Neutrophil (primary cell): ENCODE data around the gene EDA.

Experiments used
- H3K27ac ChIP-seq: fragments of 200-600 bp; sonication (generic); 2 replicates; pipeline ENCODE4 v1.5.1; 2016; ENCODE audit warnings: mild to moderate bottlenecking, moderate library complexity
- H3K27me3 ChIP-seq: fragments of 200-600 bp; sonication (generic); 2 replicates; pipeline ENCODE4 v1.6.0; 2016; ENCODE audit warnings: mild to moderate bottlenecking
- H3K36me3 ChIP-seq: fragments of 200-600 bp; sonication (generic); 2 replicates; pipeline ENCODE4 v1.5.1; 2017
- H3K4me1 ChIP-seq, 2 experiments: fragments of 200-600 bp in 1 of 2; sonication (generic) in 1 of 2; 1 replicate in 1 of 2; 2 replicates in 1 of 2; pipeline versions ENCODE4 v1.5.1 to v1.6.1; 2013 to 2016; ENCODE audit warnings: low read depth in 1 of 2, low read length in 1 of 2, mild to moderate bottlenecking in 1 of 2, moderate library complexity in 1 of 2; ENCODE audit not compliant: control insufficient read depth in 1 of 2, insufficient read depth in 1 of 2
- H3K4me3 ChIP-seq, 2 experiments: fragments of 200-600 bp in 1 of 2; sonication (generic) in 1 of 2; 1 replicate in 1 of 2; 2 replicates in 1 of 2; pipeline ENCODE4 v1.5.1; 2013 to 2016; ENCODE audit warnings: low read depth in 1 of 2, low read length in 1 of 2, mild to moderate bottlenecking in 1 of 2, moderate library complexity in 1 of 2
- H3K9me3 ChIP-seq: fragments of 200-600 bp; sonication (generic); 2 replicates; pipeline ENCODE4 v1.5.1; 2016
- TF ChIP-seq, protein P1 (sequence below): fragments of 200-600 bp; sonication (generic); IDR thresholded peaks from 2 replicates; pipeline ENCODE4 v1.5.1; 2016; ENCODE audit warnings: antibody characterized with exemption

The EDA gene

DNA sequence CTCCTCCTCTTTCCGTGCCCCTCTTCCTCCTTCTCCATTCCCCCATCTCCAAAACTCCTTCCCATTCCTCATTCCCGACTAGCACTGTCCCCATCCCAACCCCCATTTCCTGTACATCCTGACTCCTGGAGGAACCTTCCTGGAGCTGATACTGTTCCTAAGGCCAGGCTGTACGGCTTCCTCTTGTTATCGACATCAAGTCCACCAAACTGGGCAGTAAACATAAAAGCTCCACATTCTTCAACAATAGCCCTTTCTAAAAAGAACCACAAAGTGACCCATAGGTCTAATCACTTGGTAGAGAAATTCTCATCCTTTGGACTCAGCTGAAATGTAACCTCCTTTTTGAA is 410.9 kb downstream of the EDA start:
- H3K36me3 ChIP-seq, result no peaks in the 10 kb centered on the region
- TF ChIP-seq, protein P1, sequence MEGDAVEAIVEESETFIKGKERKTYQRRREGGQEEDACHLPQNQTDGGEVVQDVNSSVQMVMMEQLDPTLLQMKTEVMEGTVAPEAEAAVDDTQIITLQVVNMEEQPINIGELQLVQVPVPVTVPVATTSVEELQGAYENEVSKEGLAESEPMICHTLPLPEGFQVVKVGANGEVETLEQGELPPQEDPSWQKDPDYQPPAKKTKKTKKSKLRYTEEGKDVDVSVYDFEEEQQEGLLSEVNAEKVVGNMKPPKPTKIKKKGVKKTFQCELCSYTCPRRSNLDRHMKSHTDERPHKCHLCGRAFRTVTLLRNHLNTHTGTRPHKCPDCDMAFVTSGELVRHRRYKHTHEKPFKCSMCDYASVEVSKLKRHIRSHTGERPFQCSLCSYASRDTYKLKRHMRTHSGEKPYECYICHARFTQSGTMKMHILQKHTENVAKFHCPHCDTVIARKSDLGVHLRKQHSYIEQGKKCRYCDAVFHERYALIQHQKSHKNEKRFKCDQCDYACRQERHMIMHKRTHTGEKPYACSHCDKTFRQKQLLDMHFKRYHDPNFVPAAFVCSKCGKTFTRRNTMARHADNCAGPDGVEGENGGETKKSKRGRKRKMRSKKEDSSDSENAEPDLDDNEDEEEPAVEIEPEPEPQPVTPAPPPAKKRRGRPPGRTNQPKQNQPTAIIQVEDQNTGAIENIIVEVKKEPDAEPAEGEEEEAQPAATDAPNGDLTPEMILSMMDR, result no peak
- no peaks in the 10 kb centered on the region for H3K4me1 ChIP-seq
- no peak overlapping the region for H3K4me3 ChIP-seq
- no peaks in the 10 kb centered on the region for H3K9me3 ChIP-seq
- H3K27ac ChIP-seq, result no peak overlapping the region
- no peaks in the 10 kb centered on the region for H3K27me3 ChIP-seq

DNA sequence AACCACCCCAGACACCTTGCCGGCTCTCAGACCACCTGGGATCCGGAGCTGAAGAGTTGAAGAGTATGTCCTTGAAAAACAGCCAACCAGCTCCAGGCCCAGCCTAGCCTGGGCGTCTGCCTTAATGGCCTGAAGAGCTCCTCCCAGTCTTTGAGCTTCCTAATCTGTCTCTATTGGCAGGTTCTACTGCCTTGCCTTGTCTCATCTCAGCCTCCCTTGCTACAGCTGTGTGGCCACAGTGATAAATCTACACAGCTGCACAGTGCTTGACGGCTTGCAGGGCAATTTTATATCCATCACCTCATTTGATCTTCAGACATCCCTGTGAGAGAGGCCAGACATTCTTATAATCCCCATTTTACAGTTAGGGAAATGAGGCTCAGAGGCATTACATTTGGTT is 413.9 kb downstream of the EDA start:
- no peaks in the 10 kb centered on the region for H3K36me3 ChIP-seq
- H3K9me3 ChIP-seq, result no peaks in the 10 kb centered on the region
- H3K4me1 ChIP-seq, result no peaks in the 10 kb centered on the region
- no peak overlapping the region for H3K4me3 ChIP-seq
- no peaks in the 10 kb centered on the region for H3K27me3 ChIP-seq
- no peak overlapping the region for H3K27ac ChIP-seq
- TF ChIP-seq, protein P1, result no peak

DNA sequence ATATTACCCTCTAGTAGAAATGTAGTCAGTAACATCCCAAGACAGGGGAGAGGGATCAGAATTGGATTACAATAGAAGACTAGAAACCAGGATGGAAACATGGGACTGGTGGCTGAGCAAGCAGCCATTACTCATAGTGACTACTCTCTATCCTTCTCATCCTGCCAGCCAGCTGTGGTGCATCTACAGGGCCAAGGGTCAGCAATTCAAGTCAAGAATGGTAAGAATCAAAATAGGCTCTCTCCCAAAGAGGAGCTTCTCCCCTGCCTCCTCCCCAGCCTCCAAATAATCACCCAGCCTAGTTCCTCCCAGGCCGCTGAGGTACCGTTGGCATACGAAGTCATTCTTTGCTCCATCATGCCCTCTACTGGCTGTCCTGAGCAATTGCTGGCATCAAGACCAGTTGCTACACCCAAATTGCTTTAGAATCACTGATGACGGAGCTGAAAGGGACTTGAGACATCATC is 414.4 kb downstream of the EDA start:
- no peak overlapping the region for H3K27ac ChIP-seq
- TF ChIP-seq, protein P1, result no peak
- no peaks in the 10 kb centered on the region for H3K36me3 ChIP-seq
- H3K27me3 ChIP-seq, result no peaks in the 10 kb centered on the region
- H3K4me3 ChIP-seq, result no peak overlapping the region
- H3K4me1 ChIP-seq, result no peaks in the 10 kb centered on the region
- H3K9me3 ChIP-seq, result no peaks in the 10 kb centered on the region

DNA sequence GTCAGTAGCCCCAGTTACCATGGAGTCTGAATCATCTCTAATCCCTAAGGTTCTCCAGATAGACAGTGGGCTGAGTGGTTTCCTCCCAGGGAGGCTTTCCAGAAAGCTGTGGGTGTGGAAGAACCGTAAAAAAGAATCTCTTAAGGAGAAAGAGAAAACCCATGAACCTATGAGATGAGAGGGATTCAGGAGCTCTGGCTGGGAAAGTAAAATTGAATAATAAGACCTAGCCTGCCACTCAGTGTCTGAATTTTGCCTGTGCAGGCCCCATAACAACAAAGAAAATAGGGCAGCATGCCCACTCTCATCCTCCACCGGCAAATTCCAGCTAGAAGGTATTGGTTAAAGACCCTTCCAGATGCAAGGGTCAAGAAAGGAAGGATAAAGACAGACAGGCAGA is 416.9 kb downstream of the EDA start:
- Histone ChIP-seq H3K27me3 (no peaks in the 10 kb centered on the region), H3K9me3 (no peaks in the 10 kb centered on the region), H3K4me3 (no peak overlapping the region), H3K36me3 (no peaks in the 10 kb centered on the region), H3K27ac (no peak overlapping the region), H3K4me1 (no peaks in the 10 kb centered on the region)
- TF ChIP-seq, protein P1, result no peak

DNA sequence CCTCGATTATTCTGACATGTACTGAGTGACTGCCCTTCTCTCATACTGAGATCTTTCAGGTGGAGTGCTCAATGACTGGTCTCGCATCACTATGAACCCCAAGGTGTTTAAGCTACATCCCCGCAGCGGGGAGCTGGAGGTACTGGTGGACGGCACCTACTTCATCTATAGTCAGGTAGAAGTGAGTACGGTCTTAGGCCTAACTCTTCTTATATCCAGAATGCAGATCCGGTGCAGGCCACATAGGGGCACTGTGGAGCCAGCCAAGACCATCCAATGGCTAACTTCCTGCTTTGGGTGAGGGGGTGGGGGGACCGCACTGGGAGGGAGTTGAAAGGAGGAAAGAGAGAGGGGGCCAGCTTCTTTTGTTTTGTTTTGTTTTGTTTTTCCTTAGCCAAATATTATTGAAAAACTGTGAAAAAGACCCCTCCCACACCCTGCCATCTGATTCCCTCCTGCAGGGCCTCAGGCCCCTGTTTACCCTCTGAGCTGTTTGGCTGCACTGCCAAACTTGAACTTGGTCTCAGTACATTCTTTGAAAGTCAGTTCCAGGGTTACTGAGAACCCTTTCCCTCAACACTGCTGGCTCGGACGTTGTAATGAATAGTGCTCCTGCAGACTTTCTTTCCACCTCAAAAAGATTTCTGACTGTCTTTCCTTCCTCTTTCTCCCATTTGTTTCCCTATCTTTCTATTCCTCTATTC is 417.6 kb downstream of the EDA start:
- no peak overlapping the region for H3K4me3 ChIP-seq
- H3K27me3 ChIP-seq, result no peaks in the 10 kb centered on the region
- H3K27ac ChIP-seq, result no peak overlapping the region
- no peaks in the 10 kb centered on the region for H3K36me3 ChIP-seq
- H3K9me3 ChIP-seq, result no peaks in the 10 kb centered on the region
- TF ChIP-seq, protein P1, result no peak
- no peaks in the 10 kb centered on the region for H3K4me1 ChIP-seq
